Trophoblast cell (in vitro differentiated cells and primary cell): Measurements from ENCODE around the gene LBH.

Experiments
- DNase-seq, 2 donors: peaks; one replicate each; pipeline ENCODE4 v3.0.0-alpha.2; 2016
- H2AFZ ChIP-seq: 2 replicates; pipeline ENCODE4 v1.6.1; 2013; ENCODE audit warnings: low read length, moderate library complexity, mild to moderate bottlenecking; ENCODE audit not compliant: insufficient read depth, poor library complexity
- H2AK5ac ChIP-seq: 2 replicates; pipeline ENCODE4 v1.6.1; 2013; ENCODE audit warnings: mild to moderate bottlenecking, low read length
- H2BK120ac ChIP-seq: 2 replicates; pipeline ENCODE4 v1.6.1; 2013; ENCODE audit warnings: low read length, mild to moderate bottlenecking, moderate library complexity; ENCODE audit not compliant: insufficient read depth, poor library complexity
- H2BK12ac ChIP-seq: 2 replicates; pipeline ENCODE4 v1.6.1; 2013; ENCODE audit warnings: mild to moderate bottlenecking, low read length, moderate library complexity
- H2BK5ac ChIP-seq: 2 replicates; pipeline ENCODE4 v1.6.1; 2013; ENCODE audit warnings: low read length, low read depth, moderate library complexity, mild to moderate bottlenecking; ENCODE audit not compliant: poor library complexity
- H3K14ac ChIP-seq: 2 replicates; pipeline ENCODE4 v1.6.1; 2013; ENCODE audit warnings: mild to moderate bottlenecking, low read length
- H3K18ac ChIP-seq: 2 replicates; pipeline ENCODE4 v1.6.1; 2013; ENCODE audit warnings: mild to moderate bottlenecking, low read length
- H3K23ac ChIP-seq: 2 replicates; pipeline ENCODE4 v1.6.1; 2013; ENCODE audit warnings: low read length
- H3K27ac ChIP-seq: 2 replicates; pipeline ENCODE4 v1.5.1; 2013; ENCODE audit warnings: low read depth, mild to moderate bottlenecking, inconsistent platforms, low read length, moderate library complexity
- H3K27me3 ChIP-seq: 2 replicates; pipeline ENCODE4 v1.6.1; 2013; ENCODE audit warnings: inconsistent platforms, mild to moderate bottlenecking, low read length, moderate library complexity; ENCODE audit not compliant: insufficient read depth
- H3K36me3 ChIP-seq, 2 experiments: 1 replicate in 1 of 2; 2 replicates in 1 of 2; pipeline ENCODE4 v1.6.1; 2013; ENCODE audit warnings: low read length in 2 of 2, mild to moderate bottlenecking in 2 of 2, moderate library complexity in 1 of 2; ENCODE audit not compliant: insufficient read depth in 2 of 2, control insufficient read depth in 1 of 2
- H3K4ac ChIP-seq: 2 replicates; pipeline ENCODE4 v1.6.1; 2013; ENCODE audit warnings: low read depth, mild to moderate bottlenecking, low read length, moderate library complexity
- H3K4me1 ChIP-seq, 2 experiments: 1 replicate in 1 of 2; 2 replicates in 1 of 2; pipeline ENCODE4 v1.6.1; 2013; ENCODE audit warnings: low read length in 2 of 2, mild to moderate bottlenecking in 2 of 2, moderate library complexity in 1 of 2; ENCODE audit not compliant: insufficient read depth in 2 of 2, control insufficient read depth in 1 of 2
- H3K4me2 ChIP-seq: 2 replicates; pipeline ENCODE4 v1.6.1; 2013; ENCODE audit warnings: inconsistent platforms, mild to moderate bottlenecking, low read length, moderate library complexity
- H3K4me3 ChIP-seq: 2 replicates; pipeline ENCODE4 v1.5.1; 2013; ENCODE audit warnings: mild to moderate bottlenecking, low read depth, low read length, inconsistent platforms
- H3K79me1 ChIP-seq: one replicate; pipeline ENCODE4 v1.6.1; 2013; ENCODE audit warnings: low read length
- H3K79me2 ChIP-seq: 2 replicates; pipeline ENCODE4 v1.6.1; 2013; ENCODE audit warnings: low read length, mild to moderate bottlenecking; ENCODE audit not compliant: control insufficient read depth, insufficient read depth, poor library complexity
- H3K9ac ChIP-seq: 2 replicates; pipeline ENCODE4 v1.6.1; 2013; ENCODE audit warnings: mild to moderate bottlenecking, low read length
- H3K9me3 ChIP-seq: 2 replicates; pipeline ENCODE4 v1.6.1; 2013; ENCODE audit warnings: low read depth, mild to moderate bottlenecking, control low read depth, inconsistent platforms, low read length; ENCODE audit not compliant: insufficient read depth
- H4K12ac ChIP-seq: 2 replicates; pipeline ENCODE4 v1.6.1; 2013; ENCODE audit warnings: low read depth, mild to moderate bottlenecking, low read length, moderate library complexity
- H4K8ac ChIP-seq: 2 replicates; pipeline ENCODE4 v1.6.1; 2013; ENCODE audit warnings: low read depth, mild to moderate bottlenecking, low read length, moderate library complexity
- H4K91ac ChIP-seq: one replicate; pipeline ENCODE4 v1.6.1; 2013; ENCODE audit warnings: low read depth, mild to moderate bottlenecking, low read length, moderate library complexity
- WGBS: extraction: QIAGEN DNeasy Blood & Tissue Kit; methylation state at CpG from one replicate; pipeline ENCODE4 v1.1.7; 2013; ENCODE audit warnings: missing lambda C conversion rate; ENCODE audit not compliant: insufficient read length, insufficient coverage; ENCODE audit errors: extremely low coverage; 5-methylcytosine and 5-hydroxymethylcytosine counted together

LBH gene

GRCh38 chr2:30261695-30262211 is 30.4 kb downstream of the LBH start:
- peaks cover 27 to 32% of the 10 kb centered on the region in 2 experiments for H3K36me3 ChIP-seq
- H3K27me3 ChIP-seq = no peaks in the 10 kb centered on the region
- H3K79me1 ChIP-seq = no peaks in the 10 kb centered on the region
- no peak overlapping the region for H2BK5ac ChIP-seq
- H2AFZ ChIP-seq = no peak overlapping the region
- no peak overlapping the region for H3K4me3 ChIP-seq
- H3K4me2 ChIP-seq = no peak overlapping the region
- no peak overlapping the region for H2BK12ac ChIP-seq
- H3K14ac ChIP-seq = no peak overlapping the region
- no peak for DNase-seq
- H2AK5ac ChIP-seq = no peak overlapping the region
- H4K12ac ChIP-seq = no peak overlapping the region
- H3K4me1 ChIP-seq = no peaks in the 10 kb centered on the region
- H3K9me3 ChIP-seq = peaks cover 2% of the 10 kb centered on the region
- no peak overlapping the region for H3K27ac ChIP-seq
- no peak overlapping the region for H3K4ac ChIP-seq
- no peak overlapping the region for H3K23ac ChIP-seq
- no peak overlapping the region for H3K18ac ChIP-seq
- H3K79me2 ChIP-seq = no peaks in the 10 kb centered on the region
- no peak overlapping the region for H4K91ac ChIP-seq
- H4K8ac ChIP-seq = no peak overlapping the region
- no peak overlapping the region for H2BK120ac ChIP-seq
- H3K9ac ChIP-seq = no peak overlapping the region

GRCh38 chr2:30262716-30263309 is 31.5 kb downstream of the LBH start:
- no peak for DNase-seq
- H3K27ac ChIP-seq = no peak overlapping the region
- H3K14ac ChIP-seq = no peak overlapping the region
- no peak overlapping the region for H2BK5ac ChIP-seq
- no peak overlapping the region for H3K9ac ChIP-seq
- no CpG with 5 or more reads among the region's 5 CpGs for WGBS
- H2BK12ac ChIP-seq = no peak overlapping the region
- H3K79me1 ChIP-seq = no peaks in the 10 kb centered on the region
- H2AFZ ChIP-seq = no peak overlapping the region
- H3K4me2 ChIP-seq = no peak overlapping the region
- H4K91ac ChIP-seq = no peak overlapping the region
- H3K18ac ChIP-seq = no peak overlapping the region
- no peak overlapping the region for H4K8ac ChIP-seq
- no peaks in the 10 kb centered on the region for H3K4me1 ChIP-seq
- no peak overlapping the region for H3K4ac ChIP-seq
- no peak overlapping the region for H3K4me3 ChIP-seq
- H2BK120ac ChIP-seq = no peak overlapping the region
- no peaks in the 10 kb centered on the region for H3K79me2 ChIP-seq
- H3K9me3 ChIP-seq = peaks cover 2% of the 10 kb centered on the region
- no peak overlapping the region for H3K23ac ChIP-seq
- H3K27me3 ChIP-seq = no peaks in the 10 kb centered on the region
- H2AK5ac ChIP-seq = no peak overlapping the region
- H3K36me3 ChIP-seq = peaks cover 20 to 23% of the 10 kb centered on the region in 2 experiments
- H4K12ac ChIP-seq = no peak overlapping the region

- Histone ChIP-seq H3K4me2 (no peak overlapping the region), H2BK120ac (no peak overlapping the region), H2BK5ac (no peak overlapping the region), H3K9ac (no peak overlapping the region), H3K27ac (no peak overlapping the region), H4K91ac (no peak overlapping the region), H2AFZ (no peak overlapping the region), H4K12ac (no peak overlapping the region), H2AK5ac (no peak overlapping the region), H4K8ac (no peak overlapping the region), H3K79me2 (no peaks in the 10 kb centered on the region), H3K9me3 (peaks cover 2% of the 10 kb centered on the region), H3K36me3 (peaks cover 5 to 9% of the 10 kb centered on the region in 2 experiments), H3K23ac (no peak overlapping the region), H3K4ac (no peak overlapping the region), H3K4me1 (no peaks in the 10 kb centered on the region), H3K14ac (no peak overlapping the region), H2BK12ac (no peak overlapping the region), H3K4me3 (no peak overlapping the region), H3K79me1 (no peaks in the 10 kb centered on the region), H3K27me3 (no peaks in the 10 kb centered on the region), H3K18ac (no peak overlapping the region)
- WGBS = no CpG with 5 or more reads among the region's 3 CpGs
- no peak for DNase-seq
These were observed 32.9 kb downstream of the LBH start for GRCh38 chr2:30264274-30264673.

GRCh38 chr2:30265052-30266015 is 34.0 kb downstream of the LBH start:
- no peaks in the 10 kb centered on the region for H3K79me1 ChIP-seq
- H3K4me2 ChIP-seq = no peak overlapping the region
- no peak overlapping the region for H2AK5ac ChIP-seq
- peaks cover 0 to under 1% of the 10 kb centered on the region in 2 experiments for H3K36me3 ChIP-seq
- no peak overlapping the region for H3K27ac ChIP-seq
- H4K12ac ChIP-seq = no peak overlapping the region
- peaks cover 2% of the 10 kb centered on the region for H3K9me3 ChIP-seq
- H3K4ac ChIP-seq = no peak overlapping the region
- DNase-seq = no peak
- no peak overlapping the region for H2BK12ac ChIP-seq
- no peaks in the 10 kb centered on the region for H3K27me3 ChIP-seq
- H3K9ac ChIP-seq = no peak overlapping the region
- H2BK5ac ChIP-seq = no peak overlapping the region
- H2AFZ ChIP-seq = no peak overlapping the region
- H3K18ac ChIP-seq = no peak overlapping the region
- no peak overlapping the region for H4K8ac ChIP-seq
- no peak overlapping the region for H2BK120ac ChIP-seq
- no peak overlapping the region for H4K91ac ChIP-seq
- H3K4me3 ChIP-seq = no peak overlapping the region
- no peaks in the 10 kb centered on the region for H3K79me2 ChIP-seq
- WGBS = no CpG with 5 or more reads among the region's 4 CpGs
- H3K4me1 ChIP-seq = no peaks in the 10 kb centered on the region
- no peak overlapping the region for H3K14ac ChIP-seq
- H3K23ac ChIP-seq = no peak overlapping the region
